ENCODE measurements around the gene PCF11.

Gene PCF11

DNA sequence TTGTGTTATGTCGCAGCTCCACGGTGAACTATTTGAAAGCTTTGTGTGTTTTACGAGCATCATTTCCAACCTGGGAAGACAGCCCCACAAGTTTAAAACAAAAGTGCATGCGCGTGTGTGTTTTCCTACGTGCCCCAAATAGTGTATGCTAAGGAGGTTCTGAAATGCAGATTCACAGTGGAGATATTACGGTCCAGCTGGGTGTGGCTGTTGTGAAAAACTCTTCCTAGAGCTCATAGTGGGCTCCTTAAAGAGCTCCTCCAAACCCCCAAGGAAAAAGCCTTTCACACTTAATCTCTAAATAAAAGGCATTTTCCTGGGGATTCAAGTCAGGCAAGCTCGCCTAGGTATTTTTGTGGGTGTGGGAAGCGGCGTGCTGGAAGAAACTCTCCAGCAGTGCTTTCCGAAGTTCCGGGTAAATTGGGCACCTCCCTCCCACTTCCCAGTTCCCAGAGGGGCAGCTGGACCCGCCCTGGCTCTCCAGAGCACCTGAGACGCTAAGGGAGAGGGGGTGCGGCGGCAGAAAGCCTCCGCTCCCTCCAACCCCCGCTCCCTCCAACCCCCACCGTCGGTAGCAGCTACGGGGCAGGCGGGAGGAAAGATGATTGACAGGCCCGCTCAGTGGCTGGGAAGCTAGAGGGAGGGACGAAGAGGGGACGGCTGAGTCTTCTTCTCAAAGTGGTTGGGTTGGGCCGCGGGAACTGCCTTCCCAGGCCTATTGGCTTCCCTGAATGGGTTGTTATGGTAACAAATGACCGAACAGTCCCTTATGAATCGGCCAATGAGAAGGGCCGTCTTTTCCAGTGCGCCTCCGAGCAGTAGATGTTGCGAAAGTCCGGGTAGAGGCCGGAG lies 561 bp upstream of the PCF11 start:
- peak; percentile 94 to 97 for DNase-seq (ENCODE audit: low read depth in 2 of 2)

DNA sequence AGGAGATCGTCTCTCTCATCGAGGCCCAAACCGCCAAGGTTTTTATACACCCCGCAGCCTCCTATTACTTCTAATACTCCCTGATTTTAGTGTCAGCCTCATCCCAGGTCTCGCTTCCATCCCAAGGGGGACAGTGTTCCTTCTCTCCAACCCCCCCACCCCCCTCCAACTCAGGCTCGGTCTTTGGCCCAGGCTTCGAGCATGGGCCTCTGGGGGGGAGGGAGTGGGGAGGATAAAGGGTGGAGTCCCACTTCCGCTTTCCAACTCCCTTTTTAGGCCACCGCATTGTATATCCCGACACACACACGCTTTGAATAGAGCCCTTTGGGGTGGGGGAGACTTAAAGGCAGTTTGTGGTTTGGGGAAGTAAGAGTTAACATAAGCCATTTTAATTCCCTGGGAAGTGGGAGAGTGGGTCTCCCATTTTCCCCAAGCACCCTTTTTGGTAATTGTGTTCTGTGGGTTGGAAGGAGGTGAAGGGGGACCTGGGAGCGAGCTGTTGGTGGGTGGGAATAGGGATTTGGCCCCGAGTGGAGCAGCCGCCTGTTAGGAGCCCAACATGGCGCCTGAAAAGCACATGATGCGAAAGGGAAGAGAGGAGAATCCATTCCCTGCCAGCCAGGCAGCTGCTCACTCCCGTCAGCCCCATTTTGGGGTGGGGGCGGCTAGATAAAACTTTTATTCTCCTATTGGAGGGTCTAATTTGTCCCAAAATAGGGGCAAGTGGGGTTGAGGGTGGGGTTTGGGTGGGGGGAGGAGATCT lies 844 bp downstream of the PCF11 start:
- peak; percentile 12 to 15 for DNase-seq (ENCODE audit: low read depth in 2 of 2)

DNA sequence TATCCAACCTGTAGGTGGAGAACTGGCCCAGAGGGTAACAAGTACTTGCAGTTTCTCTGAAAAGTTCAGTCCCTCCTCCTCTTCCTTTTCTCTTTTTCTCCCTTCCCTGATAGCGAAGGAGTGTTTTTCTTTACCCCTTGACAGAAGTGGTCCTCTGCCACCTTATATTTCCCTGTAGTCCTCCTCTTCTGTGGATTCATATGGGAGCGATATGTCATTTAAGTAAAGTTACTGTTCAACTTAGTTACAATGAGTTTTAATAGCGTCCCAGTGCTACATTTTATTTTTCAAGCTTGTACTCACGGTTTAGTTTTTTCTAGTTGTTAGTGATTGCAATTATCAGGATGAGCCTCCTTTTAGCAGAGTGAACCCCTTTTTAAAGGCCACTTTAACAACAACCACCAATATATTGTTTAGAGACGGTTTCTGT lies 1.4 kb downstream of the PCF11 start:
- DNase-seq (ENCODE audit: low read depth in 2 of 2): no peak

DNA sequence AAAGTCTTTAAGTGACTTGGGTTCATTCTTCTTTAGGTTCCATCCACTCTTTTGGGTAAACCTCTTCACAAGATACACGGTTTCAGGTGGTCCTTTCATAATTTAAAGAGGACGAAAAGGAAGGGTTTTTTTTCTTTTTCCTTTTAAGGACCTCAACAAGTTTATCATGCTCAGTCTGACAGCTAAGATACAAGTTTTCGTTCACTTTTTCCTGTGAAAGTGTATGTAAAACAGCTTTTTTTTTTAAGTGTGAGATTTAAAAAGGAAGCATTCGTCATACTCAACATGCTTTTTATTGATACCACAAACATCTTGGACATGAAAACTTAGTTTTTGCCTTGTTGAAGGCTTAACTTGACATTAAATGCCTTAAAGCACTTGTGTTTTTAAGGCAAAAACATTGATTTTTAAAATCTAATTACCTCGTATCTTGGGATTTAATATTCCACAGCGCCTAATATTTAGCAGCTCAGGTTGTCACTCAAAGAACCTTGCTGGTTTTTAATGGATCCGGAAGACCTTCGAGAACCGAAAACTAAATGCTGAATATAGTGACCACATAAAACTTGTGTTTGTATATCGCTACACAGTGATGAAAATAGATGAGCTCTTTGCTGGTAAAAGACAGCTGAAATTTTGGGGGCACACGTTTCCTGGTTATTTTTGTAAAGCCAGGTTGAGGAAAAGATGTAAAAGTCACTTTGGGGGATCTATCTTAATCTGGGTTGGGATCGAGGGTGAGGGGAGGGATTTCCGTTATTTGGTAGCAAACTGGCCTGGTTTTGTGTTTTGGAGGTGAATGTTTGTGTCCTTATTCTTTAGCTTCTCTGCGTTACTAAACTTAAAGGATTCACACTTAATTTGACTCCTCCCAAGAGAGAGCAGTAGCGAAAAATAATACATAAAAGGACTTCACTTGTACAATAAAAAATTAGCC lies 2.3 kb downstream of the PCF11 start:
- no peak for DNase-seq (ENCODE audit: low read depth in 2 of 2)

DNA sequence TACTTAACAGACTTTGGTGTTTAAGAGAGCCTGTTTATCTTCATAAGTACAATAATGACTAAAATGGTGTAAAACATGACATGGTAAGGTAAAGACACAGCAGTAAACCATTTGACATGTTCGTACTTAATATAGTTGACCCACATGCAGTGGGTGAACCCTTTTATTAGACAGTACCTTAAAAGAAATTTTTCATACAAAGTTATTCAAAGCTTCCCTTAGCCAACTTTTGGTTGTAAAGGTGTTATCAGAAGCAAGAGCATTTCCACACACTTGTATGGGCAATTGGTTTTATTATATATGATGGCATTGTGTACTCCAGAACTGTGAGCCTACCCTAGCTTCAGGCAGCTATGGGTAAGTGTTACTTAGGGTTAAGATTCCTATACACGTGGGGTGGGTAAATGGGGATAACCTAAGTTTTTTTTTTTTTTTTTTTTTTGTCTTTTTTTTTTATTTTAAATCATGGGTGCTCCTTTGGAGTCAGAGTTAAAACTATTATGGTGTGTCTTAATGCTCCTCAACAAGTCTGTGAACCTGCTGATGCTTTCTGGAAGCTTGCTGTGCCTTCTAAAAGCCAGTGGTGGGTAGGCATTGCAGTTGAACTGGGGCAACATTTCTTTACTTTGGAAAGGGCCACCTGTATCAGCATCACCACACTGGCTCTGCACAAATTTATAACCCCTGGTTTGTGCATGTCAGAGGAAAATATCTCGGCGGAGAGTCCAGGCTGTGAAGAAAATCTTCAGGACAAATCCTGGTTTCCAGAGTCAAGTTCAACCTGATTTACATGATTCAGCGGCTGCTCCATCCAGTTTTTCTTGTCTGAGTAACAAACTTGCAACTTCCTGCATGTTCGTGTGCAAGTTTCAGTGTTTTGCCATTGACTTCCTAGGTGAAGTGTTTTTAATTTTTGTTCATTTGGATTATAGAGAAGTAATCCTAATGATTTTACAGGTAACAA lies 3.3 kb downstream of the PCF11 start:
- no peak for DNase-seq (ENCODE audit: low read depth in 2 of 2)

DNA sequence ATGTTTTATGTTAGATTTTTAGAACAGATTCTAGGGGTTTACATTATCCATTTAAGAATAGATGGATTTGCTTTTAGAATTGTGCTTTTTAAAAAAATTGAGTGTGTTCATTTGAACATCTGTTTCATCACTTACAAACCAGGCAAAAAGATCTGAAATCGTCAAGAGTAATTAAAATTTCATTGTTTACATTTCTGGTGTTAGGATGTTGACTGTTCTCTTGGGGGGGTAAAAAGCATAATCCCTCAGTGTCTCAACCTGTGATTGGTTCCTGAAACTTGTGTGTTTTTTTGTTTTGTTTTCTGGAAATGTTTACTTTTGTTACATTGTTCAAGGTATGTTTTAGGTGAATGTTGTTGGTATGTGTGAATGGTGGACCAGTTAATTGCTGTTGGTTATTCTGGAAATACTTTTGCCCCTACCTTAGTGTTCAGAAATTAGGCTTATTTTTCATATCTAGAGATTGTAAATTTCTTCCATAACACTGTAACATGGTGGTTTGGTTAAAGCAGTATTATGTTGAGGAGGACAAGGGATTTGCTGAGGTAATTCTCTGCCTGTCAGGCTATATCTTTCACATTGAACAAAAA lies 4.8 kb downstream of the PCF11 start:
- no peak for DNase-seq (ENCODE audit: low read depth in 2 of 2)

DNA sequence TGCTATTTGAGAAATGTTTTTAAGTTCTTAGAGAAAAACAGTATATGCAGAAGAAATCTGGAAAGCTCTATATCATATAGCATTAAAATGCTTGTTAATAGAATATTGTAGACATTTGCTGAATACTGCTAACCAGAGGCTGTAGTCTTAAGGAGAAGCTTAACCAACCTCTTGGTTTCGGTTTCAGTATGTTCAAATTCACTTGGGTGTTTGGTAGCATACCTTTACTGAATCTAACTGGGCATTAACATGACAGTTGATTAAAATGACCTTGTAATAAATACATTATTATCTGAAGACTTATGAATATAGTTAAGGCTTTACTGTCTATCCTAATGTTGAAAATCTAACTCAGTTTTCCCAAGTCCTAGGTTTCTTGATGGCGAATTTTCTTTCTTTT lies 5.4 kb downstream of the PCF11 start:
- no peak for DNase-seq (ENCODE audit: low read depth in 2 of 2)

DNA sequence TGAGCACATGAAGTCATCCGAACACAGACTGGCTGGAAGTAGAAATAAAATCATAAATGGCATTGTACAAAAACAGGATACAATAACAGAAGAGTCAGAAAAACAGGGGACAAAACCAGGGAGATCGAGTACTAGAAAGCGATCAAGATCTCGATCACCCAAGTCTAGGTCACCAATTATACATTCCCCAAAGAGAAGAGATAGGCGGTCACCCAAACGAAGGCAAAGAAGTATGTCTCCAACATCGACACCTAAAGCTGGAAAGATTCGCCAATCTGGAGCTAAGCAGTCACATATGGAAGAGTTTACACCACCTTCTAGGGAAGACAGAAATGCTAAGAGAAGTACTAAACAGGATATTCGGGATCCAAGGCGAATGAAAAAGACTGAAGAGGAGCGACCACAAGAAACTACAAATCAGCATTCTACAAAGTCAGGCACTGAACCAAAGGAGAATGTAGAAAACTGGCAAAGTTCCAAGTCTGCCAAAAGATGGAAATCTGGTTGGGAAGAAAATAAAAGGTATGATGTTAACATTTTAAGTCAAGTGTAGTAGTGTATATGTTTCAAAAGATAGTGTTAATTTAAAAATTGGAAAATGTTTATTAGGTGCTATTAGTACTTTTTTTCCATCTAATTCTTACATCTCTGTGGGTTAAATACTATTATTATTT lies 9.4 kb downstream of the PCF11 start:
- DNase-seq (ENCODE audit: low read depth in 2 of 2): no peak

DNA sequence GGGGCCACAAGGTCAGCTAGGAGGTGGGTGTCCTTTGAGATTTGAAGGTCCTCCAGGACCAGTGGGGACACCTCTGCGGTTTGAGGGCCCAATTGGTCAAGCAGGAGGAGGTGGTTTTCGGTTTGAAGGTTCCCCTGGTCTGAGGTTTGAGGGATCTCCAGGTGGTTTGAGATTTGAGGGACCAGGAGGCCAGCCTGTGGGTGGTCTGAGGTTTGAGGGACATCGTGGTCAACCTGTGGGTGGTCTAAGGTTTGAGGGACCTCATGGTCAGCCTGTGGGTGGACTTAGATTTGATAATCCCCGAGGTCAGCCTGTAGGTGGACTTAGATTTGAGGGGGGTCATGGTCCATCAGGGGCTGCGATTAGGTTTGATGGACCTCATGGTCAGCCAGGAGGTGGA lies 11.8 kb downstream of the PCF11 start:
- DNase-seq (ENCODE audit: low read depth in 2 of 2): no peak

DNA sequence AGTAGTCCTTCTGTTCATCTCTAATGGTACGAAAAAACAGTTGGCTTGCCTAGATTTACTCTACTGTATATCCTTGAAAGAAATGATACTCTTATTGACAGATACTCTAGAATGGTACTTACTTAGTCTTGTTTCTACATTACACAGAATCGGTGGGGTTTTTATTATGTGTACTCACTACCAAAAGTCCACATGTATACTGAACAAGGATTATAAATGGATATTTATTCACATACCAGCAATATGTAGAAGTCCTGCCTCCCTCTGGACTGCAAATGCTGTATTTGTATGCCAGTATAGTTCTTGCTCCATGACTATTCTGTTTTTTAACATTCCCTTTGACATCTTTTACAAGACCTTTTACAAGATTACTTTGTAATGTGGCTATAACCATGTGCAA lies 13.9 kb downstream of the PCF11 start:
- DNase-seq (ENCODE audit: low read depth in 2 of 2): no peak

DNA sequence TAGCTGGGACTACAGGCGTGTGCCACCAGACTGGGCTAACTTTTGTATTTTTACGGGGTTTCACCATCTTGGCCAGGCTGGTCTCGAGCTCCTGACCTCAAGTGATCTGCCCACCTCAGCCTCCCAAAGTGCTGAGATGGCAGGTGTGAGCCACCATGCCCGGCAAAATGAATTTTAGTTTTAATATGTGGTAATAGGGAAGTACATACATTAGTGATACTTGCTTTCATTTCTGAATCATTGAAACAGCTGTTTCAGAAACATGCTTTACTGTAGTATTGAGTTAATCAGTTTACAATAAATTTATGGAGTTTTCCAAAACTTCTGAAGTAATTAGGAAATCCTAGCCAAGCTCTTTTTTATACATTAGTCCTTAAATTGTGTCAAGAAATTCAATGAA lies 15.6 kb downstream of the PCF11 start:
- DNase-seq (ENCODE audit: low read depth in 2 of 2): no peak

DNA sequence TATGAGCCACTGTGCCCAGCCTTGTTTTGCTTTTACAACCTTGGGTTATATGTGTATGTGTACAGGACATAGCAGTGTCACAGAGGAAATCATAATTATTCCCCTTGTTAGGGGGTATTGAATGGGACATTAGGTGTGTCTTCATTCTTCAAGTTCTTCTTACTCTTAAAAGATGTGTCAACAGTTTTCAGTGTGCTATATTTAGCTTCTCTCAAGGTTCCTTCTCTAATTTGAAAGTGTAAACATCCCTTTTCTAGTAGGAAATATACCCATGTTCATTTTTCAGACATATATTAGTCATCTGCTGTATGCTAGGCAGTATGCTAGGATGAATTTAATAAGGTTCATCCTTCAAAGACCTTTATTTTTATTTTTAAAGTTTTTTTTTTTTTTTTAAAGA lies 17.1 kb downstream of the PCF11 start:
- DNase-seq (ENCODE audit: low read depth in 2 of 2): no peak

DNA sequence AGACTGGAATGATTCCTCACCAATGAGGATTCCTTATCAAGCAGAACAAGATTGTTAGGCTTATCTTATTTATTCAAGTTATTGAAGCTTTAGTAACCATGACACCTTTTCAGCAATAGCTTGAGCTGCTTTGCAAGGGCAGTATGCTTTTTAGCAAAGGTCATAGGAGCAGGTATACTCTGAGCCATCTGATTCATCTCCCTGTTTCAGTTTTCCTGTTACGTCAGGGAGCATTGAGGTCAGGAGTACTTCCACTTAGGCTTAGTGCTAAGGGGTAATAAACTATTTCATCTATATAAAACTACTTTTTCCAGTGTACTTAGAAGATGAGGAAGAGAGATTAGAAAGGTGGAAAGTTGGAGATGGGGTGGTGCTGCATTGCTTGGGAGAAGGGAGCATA lies 18.9 kb downstream of the PCF11 start:
- DNase-seq (ENCODE audit: low read depth in 2 of 2): no peak

DNA sequence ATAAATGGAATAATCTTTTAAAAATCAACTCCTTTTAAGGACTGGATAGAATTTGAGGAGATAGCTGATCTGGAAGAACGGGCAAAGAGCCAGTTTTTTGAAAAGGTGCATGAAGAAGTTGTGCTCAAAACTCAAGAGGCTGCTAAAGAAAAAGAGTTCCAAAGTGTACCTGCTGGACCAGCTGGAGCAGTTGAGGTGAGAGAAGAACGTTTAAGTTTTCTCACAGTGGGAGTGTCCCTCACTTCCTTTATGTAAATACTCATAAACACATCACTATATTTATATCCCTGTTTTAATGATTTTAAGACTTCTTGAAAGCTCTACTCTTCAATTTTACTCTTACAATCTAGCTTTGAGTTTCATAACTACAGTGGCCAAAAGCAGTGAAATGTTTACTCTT lies 24.9 kb downstream of the PCF11 start:
- no peak for DNase-seq (ENCODE audit: low read depth in 2 of 2)

DNA sequence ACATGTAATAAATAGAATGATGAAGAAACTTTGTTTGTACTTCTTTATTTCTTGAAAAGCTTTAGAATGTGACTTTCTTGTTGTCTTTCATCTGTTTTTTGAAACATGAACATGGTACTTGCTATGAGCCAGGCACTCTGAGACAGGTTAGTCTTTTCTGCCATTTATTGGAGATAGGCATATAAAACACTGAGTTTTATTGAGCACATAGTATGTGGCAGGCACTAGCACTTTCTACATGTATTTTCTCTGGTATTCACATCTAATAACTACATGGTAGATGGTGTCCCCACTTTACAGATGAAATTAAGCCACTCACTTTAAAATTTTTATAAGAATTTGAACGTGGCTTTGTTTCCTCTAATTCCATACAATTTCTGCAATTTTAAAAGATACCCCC lies 28.8 kb downstream of the PCF11 start:
- DNase-seq (ENCODE audit: low read depth in 2 of 2): no peak

DNA sequence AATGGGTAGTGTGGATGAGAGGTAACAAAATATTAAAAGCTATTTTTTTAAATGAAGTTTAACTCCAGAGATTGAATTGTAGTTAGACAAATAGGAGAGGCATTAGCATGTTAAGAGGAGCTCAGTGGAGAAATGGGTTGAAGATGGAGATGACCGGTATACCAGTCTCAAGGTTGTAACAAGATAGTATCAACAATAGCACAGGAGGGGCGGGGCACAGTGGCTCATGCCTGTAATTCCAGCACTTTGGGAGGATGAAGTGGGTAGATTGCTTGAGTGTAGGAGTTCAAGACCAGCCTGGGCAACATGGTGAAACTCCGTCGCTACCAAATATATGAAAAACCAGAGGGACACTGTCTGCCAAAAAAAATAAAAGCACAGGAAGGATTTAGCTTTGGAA lies 30.5 kb downstream of the PCF11 start:
- DNase-seq (ENCODE audit: low read depth in 2 of 2): no peak

DNA sequence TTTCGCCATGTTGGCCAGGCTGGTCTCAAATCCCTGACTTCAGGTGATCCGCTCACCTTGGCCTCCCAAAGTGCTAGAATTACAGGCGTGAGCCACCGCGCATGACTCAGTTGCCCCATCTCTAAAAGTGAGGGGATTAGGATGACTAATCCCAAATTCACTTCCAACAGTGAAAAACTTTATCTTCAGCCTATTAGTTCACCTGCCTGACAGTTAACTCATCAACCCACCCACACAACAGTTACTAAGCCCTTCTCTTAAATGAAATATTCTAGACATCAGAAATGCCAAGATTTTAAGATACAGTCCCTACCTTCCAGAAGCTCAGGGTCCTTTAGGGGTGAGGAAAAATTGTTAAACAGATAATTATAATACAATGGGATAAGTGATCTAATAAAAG lies 34.6 kb downstream of the PCF11 start:
- no peak for DNase-seq (ENCODE audit: low read depth in 2 of 2)

DNA sequence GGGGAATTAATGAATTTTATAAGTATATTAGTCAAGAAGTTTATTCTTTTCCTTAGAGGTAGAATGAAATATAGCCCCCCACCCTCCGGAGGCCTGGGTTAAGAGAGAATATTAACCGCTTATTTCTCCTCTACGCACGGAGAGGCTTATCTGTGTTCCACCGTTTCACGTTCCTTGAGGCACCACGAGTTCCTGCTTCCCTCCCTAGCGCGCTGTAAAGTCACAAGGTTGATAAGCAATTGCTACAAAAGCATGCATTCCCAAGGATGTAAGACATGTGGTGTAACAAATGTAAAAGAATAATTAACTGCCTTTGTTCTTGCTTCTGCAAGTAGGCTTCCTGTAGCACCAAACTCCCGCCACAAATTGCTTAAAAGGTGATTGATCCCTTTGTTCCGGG lies 35.1 kb downstream of the PCF11 start:
- no peak for DNase-seq (ENCODE audit: low read depth in 2 of 2)

DNA sequence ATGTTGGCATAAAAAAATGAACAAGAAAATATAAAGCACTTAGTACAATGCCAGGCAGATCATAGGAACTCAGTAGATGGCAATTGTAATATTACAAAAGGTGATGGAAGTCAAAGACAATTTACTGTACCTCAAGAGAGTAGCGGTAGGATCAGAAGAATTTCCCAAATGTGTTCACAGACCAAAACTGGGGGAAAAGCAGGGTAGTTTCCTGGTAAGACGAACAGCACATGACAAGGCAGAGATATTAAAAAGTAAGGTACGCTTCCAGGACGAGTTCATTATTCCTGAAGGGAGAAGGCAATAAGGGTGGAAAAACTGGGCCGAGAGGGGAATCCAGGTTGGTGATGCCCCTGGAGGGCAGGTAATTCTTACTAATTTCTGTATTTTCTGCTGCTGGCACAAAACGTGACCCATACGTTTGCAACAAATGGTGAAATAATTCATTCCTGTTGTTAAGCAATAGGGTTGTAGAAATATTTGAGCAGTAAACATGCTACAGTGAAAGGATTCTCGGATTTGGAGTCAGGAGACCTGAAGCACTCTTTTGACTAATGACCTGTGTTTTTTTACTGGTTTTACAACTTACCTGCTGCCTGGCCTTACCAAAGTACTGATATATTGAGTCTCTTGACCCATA lies 35.8 kb downstream of the PCF11 start:
- no peak for DNase-seq (ENCODE audit: low read depth in 2 of 2)
